Body of pancreas (tissue), 4 donors: ENCODE data around the gene TAF1C. TPM values are rescaled to one million over a fixed set of nuclear protein-coding genes. Genes with fewer than 3 reads are reported as not detected.

Source experiments
- ATAC-seq: fragments of 150-250 bp; one replicate; pipeline ENCODE4 v1.9.1; 2016
- DNase-seq, 4 donors: peaks; one replicate each; pipeline ENCODE4 v3.0.0-alpha.2; 2019
- H3K27ac ChIP-seq, 4 donors: fragments of 200-600 bp; sonication (generic); 1 replicate in 3 of 4; 2 replicates in 1 of 4; pipeline versions ENCODE4 v1.5.1 to v1.6.1; 2016 to 2019; ENCODE audit warnings: mild to moderate bottlenecking in 1 of 4, mixed read lengths in 1 of 4, moderate library complexity in 1 of 4
- H3K27me3 ChIP-seq, 2 donors: fragments of 200-600 bp; sonication (generic); one replicate each; pipeline ENCODE4 v1.6.0; 2016; ENCODE audit warnings: mild to moderate bottlenecking in 1 of 2
- H3K36me3 ChIP-seq, 2 donors: fragments of 200-600 bp; sonication (generic); replicated peaks in 1 of 2; 2 replicates each; pipeline ENCODE4 v1.5.1; 2016; ENCODE audit warnings: low read depth in 2 of 2; ENCODE audit not compliant: insufficient read depth in 1 of 2
- H3K4me1 ChIP-seq: fragments of 200-600 bp; sonication (generic); one replicate; pipeline ENCODE4 v1.6.0; 2016
- H3K4me3 ChIP-seq, 2 donors: fragments of 200-600 bp; sonication (generic); 1 replicate in 1 of 2; 2 replicates in 1 of 2; pipeline ENCODE4 v1.5.1; 2016 to 2019
- H3K9me3 ChIP-seq, 3 donors: fragments of 200-600 bp; sonication (generic); 1 replicate in 2 of 3; 2 replicates in 1 of 3; pipeline ENCODE4 v1.5.1; 2016
- CTCF ChIP-seq, 7 experiments: fragments of 450-650 bp in 4 of 7; fragments of 200-600 bp in 3 of 7; sonication (generic) in 3 of 7; IDR thresholded peaks; one replicate each; pipeline ENCODE4 v1.5.1; 2016 to 2019; ENCODE audit warnings: antibody characterized with exemption in 7 of 7
- POLR2A ChIP-seq, 3 donors: fragments of 450-650 bp; IDR thresholded peaks; one replicate each; pipeline ENCODE4 v1.6.1; 2016; ENCODE audit warnings: antibody characterized with exemption in 3 of 3, mild to moderate bottlenecking in 2 of 3
- WGBS, 2 donors: methylation state at CpG; one replicate each; pipeline ENCODE4 v1.1.5; 2017; 5-methylcytosine and 5-hydroxymethylcytosine counted together
- intact Hi-C: fragments of 100-400 bp; cut with DNase I; formaldehyde crosslinking; loops from one replicate; pipeline ENCODE4 v1.15.1; 2023
- total RNA-seq, 2 donors: library from RNA; depleted of rRNA; stranded (reverse); fragments of >200 nt; gene quantifications; one replicate each; pipeline ENCODE4 v1.1.0, GENCODE V29; 2016

Gene TAF1C
- total RNA-seq, 2 donors from 2014 or later: 33.5 to 80.8 TPM

DNA sequence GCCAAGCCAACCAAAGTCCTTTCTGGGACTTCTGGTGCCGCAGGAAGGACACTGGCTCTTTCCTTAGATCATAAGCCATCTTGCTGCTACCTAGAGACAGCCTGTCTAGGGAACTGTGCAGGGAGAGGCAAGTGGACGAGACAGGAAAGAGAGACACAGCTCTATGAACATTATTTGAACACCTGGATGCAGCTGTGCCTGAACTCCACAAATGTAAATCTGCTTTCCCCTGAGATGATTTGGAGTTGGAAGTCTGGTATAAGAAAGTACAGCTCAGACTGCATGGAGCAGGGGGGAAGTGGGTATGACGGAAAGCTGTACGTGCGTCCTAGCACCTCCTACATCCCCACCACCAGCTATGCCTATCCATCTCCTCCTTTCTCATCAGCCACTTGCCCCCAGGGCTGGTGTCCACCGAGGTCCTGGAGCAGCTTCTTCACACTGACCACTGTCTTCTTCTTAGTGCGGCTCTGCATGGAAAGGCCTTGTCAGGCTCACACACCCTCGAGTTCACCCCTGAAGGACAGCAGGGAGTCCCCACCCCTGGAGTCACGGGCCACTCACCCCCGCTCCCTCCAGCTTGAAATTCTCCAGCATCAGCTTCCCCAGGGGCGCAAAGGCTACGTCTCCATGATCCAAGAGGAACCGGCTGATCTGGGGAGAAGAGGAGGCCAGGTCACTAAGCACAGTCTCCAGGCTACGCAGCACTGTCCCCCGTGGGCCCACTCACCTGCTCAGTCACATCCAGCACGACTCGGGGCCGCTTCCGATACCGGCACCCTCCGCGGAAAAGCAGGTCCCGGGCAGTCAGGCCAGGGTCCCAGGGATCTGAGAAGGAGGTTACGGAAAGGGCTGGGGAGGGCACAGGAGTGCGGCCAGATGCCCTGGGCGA, 3.9 kb downstream of the TAF1C start:
- H3K27ac ChIP-seq: peak overlapping the region in 1 of 4 donors; percentile 20
- no peak for TF ChIP-seq POLR2A (IDR thresholded peaks at IDR 0.05)
- no peak for TF ChIP-seq CTCF (IDR thresholded peaks at IDR 0.05)
- H3K4me1 ChIP-seq: peaks cover 34% of the 10 kb centered on the region
- no peaks in the 10 kb centered on the region for H3K9me3 ChIP-seq
- no peaks in the 10 kb centered on the region for H3K27me3 ChIP-seq
- intact Hi-C loops: loop anchor here (5.0 to 10.0 kb wide), 2 partner anchors 36 to 98 kb away; partner anchors contain the start of genes DNAAF1 and HSDL1
- no peak for DNase-seq
- H3K36me3 ChIP-seq: peaks cover 0 to 21% of the 10 kb centered on the region in 2 donors
- ATAC-seq: no peak
- H3K4me3 ChIP-seq: no peak overlapping the region
- WGBS, 2 donors: 91 to 94% methylated on average over 13 to 26 of the region's 26 CpGs

DNA sequence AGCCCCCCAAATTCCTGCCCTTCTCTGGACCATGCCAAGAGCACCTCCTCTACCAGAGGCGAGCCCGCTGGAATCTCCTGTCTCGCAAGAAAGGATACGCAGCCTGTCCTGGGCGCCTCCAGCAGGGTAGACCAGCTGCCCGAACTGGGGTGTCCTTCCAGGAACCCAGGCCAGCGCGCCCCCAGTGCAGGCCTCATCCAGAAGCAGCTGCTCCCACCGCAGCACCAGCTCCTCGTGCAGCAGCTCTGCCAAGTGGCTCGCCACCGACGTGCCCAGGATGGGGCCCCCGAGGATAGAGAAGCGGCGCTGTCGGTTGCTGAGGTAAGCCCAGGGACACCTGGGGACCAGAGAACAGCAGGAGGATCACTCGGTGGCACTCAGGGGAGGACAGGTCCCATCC, 4.8 kb downstream of the TAF1C start:
- H3K27me3 ChIP-seq: no peaks in the 10 kb centered on the region
- H3K36me3 ChIP-seq: peaks cover 0 to 21% of the 10 kb centered on the region in 2 donors
- H3K9me3 ChIP-seq: no peaks in the 10 kb centered on the region
- H3K4me1 ChIP-seq: peaks cover 34% of the 10 kb centered on the region
- 95 to 97% methylated on average over 10 to 17 of the region's 18 CpGs for WGBS, 2 donors
- intact Hi-C loops: loop anchor here (5.0 to 10.0 kb wide), 2 partner anchors 35 to 97 kb away; partner anchors contain the start of genes DNAAF1 and HSDL1
- H3K4me3 ChIP-seq: no peak overlapping the region
- ATAC-seq (no peak), DNase-seq (no peak)
- TF ChIP-seq POLR2A (IDR thresholded peaks at IDR 0.05): no peak
- TF ChIP-seq CTCF (IDR thresholded peaks at IDR 0.05): no peak
- no peak overlapping the region for H3K27ac ChIP-seq

DNA sequence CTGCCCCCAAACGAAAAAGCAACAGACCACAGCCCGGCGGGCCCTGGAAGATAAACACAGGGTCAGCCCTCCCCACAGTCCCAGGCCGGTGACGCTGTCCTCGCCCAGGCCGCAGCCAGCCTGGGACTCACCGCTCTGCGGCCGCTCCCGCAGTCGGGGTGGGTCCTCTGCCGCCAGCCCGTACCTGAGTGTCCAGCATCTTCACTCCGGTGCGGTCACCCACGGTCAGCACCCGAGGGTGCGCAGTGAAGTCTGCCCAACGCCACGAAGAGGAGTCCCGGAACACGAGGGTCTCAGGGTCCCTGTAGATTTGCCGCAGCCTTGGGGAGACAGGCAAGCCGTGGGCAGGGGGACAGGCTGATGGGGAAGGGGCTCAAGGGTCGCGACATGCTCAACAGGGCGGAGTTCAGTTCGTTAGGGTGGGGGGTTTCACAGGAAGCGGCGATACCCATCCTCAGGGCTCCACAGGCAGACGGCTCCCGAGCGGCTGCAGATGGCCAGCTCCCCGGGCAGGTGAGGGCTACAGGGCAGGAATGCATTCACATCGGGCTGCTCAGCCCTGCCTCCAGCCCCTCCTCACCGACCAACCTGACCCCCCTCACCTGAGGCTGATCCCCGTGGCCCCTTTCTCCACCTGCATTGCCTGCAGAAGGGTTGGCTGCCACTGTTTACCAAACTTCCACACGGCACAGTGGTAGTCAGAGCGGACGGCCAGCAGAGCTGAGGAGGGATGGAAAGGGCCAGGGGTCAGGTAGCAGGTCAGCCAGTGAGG, 5.5 kb downstream of the TAF1C start:
- H3K4me1 ChIP-seq: peaks cover 41% of the 10 kb centered on the region
- no peaks in the 10 kb centered on the region for H3K9me3 ChIP-seq
- intact Hi-C loops: loop anchor here (5.0 to 10.0 kb wide), 2 partner anchors 34 to 97 kb away; partner anchors contain the start of genes DNAAF1 and HSDL1
- no peak overlapping the region for H3K27ac ChIP-seq
- TF ChIP-seq POLR2A (IDR thresholded peaks at IDR 0.05) (no peak), CTCF (IDR thresholded peaks at IDR 0.05) (no peak)
- ATAC-seq (no peak), DNase-seq (no peak)
- peaks cover 0 to 21% of the 10 kb centered on the region in 2 donors for H3K36me3 ChIP-seq
- 90 to 91% methylated on average over 21 to 36 of the region's 41 CpGs for WGBS, 2 donors
- no peaks in the 10 kb centered on the region for H3K27me3 ChIP-seq
- H3K4me3 ChIP-seq: no peak overlapping the region

DNA sequence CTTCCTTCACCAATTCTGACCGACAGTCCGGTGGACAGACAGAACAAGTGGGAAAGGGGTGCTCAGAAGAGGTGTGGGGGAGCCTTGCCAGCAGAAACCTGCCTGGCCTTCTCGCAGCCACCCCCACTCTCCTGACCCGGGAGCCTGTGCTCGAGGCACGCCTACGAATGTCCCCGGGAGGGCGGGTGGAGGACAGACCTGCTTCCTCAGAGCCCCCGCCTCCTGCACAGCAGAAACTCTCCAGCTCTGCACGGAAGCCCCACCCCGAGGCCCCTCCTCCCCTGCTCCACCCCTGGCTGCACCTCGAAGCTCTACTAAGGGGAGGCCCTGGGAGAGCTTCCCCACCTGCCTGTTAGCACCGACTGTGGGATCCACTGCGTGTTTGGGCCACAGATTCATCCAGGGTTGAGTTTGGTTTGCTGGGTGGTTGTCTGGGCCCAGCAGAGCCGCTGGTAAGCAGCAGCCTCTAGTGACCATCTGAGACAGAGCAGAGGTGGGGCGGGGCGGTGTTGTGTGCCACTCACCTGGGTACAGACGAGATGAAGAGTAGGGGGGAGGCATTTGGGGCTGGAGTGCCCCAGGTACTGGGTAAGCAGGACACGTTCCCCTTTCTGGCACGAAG, 6.2 kb downstream of the TAF1C start:
- intact Hi-C loops: loop anchor here (5.0 to 10.0 kb wide), 2 partner anchors 33 to 96 kb away; partner anchors contain the start of genes DNAAF1 and HSDL1
- WGBS, 2 donors: 83 to 84% methylated on average over 14 to 21 of the region's 21 CpGs
- ATAC-seq (no peak), DNase-seq (no peak)
- H3K4me1 ChIP-seq: peaks cover 40% of the 10 kb centered on the region
- no peaks in the 10 kb centered on the region for H3K9me3 ChIP-seq
- peaks cover 0 to 21% of the 10 kb centered on the region in 2 donors for H3K36me3 ChIP-seq
- H3K4me3 ChIP-seq: no peak overlapping the region
- no peaks in the 10 kb centered on the region for H3K27me3 ChIP-seq
- no peak overlapping the region for H3K27ac ChIP-seq
- TF ChIP-seq CTCF (IDR thresholded peaks at IDR 0.05) (no peak), POLR2A (IDR thresholded peaks at IDR 0.05) (no peak)
